ENCODE results near the gene PRDM12. TPM values are rescaled to one million over a fixed set of nuclear protein-coding genes. Genes with fewer than 3 reads are reported as not detected.

PRDM12 gene
- total and polyA plus RNA-seq, 2 donors from 2014 or later, result not detected

- FAIRE-seq (no peak), DNase-seq (no peak)
- intact Hi-C loops (cut with DNase I), result no loop called here
- H3K36me3 ChIP-seq (ENCODE audit: control insufficient read depth in 2 of 3, insufficient read depth in 3 of 3, low read length in 3 of 3), result no peaks in the 10 kb centered on the region
- H3K27me3 ChIP-seq (ENCODE audit: control insufficient read depth, insufficient read depth, low read length), result no peaks in the 10 kb centered on the region
- no peaks in the 10 kb centered on the region for H3K9me3 ChIP-seq (ENCODE audit: control insufficient read depth in 2 of 3, insufficient read depth in 1 of 3, low read length in 3 of 3)
- no peak overlapping the region for H3K9ac ChIP-seq (ENCODE audit: low read length in 3 of 3)
- no peak overlapping the region for H3K4me3 ChIP-seq (ENCODE audit: low read length in 3 of 3)
- H3K27ac ChIP-seq (ENCODE audit: low read depth in 2 of 2, low read length in 2 of 2), result no peak overlapping the region
- H3K4me1 ChIP-seq (ENCODE audit: control insufficient read depth in 2 of 3, insufficient read depth in 2 of 3, low read depth in 1 of 3, low read length in 3 of 3), result peaks cover 0 to 6% (median 3%) of the 10 kb centered on the region in 3 donors
- no peak for TF ChIP-seq CTCF (IDR thresholded peaks at IDR 0.05; ENCODE audit: borderline replicate concordance, extremely low read depth, insufficient read depth)
Measured at GRCh38 chr9:130718562-130718961, 54.2 kb downstream of the PRDM12 start.

GRCh38 chr9:130720762-130721161 lies 56.4 kb downstream of the PRDM12 start:
- H3K9ac ChIP-seq (ENCODE audit: low read length in 3 of 3), result no peak overlapping the region
- FAIRE-seq, result no peak

GRCh38 chr9:130728721-130729120 lies 64.3 kb downstream of the PRDM12 start:
- Histone ChIP-seq H3K36me3 (ENCODE audit: control insufficient read depth in 2 of 3, insufficient read depth in 3 of 3, low read length in 3 of 3) (no peaks in the 10 kb centered on the region), H3K4me1 (ENCODE audit: control insufficient read depth in 2 of 3, insufficient read depth in 2 of 3, low read depth in 1 of 3, low read length in 3 of 3) (peaks cover 0 to 4% (median 2%) of the 10 kb centered on the region in 3 donors), H3K9me3 (ENCODE audit: control insufficient read depth in 2 of 3, insufficient read depth in 1 of 3, low read length in 3 of 3) (no peaks in the 10 kb centered on the region), H3K27me3 (ENCODE audit: control insufficient read depth, insufficient read depth, low read length) (no peaks in the 10 kb centered on the region), H3K9ac (ENCODE audit: low read length in 3 of 3) (no peak overlapping the region), H3K27ac (ENCODE audit: low read depth in 2 of 2, low read length in 2 of 2) (no peak overlapping the region), H3K4me3 (ENCODE audit: low read length in 3 of 3) (no peak overlapping the region)
- DNase-seq (no peak), FAIRE-seq (no peak)
- no peak for TF ChIP-seq CTCF (IDR thresholded peaks at IDR 0.05; ENCODE audit: borderline replicate concordance, extremely low read depth, insufficient read depth)
- intact Hi-C loops (cut with DNase I), result no loop called here

More at GRCh38 chr9:130720762-130721161, 56.4 kb downstream of the PRDM12 start:
- Histone ChIP-seq H3K9me3 (ENCODE audit: control insufficient read depth in 2 of 3, insufficient read depth in 1 of 3, low read length in 3 of 3) (no peaks in the 10 kb centered on the region), H3K4me1 (ENCODE audit: control insufficient read depth in 2 of 3, insufficient read depth in 2 of 3, low read depth in 1 of 3, low read length in 3 of 3) (no peaks in the 10 kb centered on the region), H3K36me3 (ENCODE audit: control insufficient read depth in 2 of 3, insufficient read depth in 3 of 3, low read length in 3 of 3) (no peaks in the 10 kb centered on the region), H3K4me3 (ENCODE audit: low read length in 3 of 3) (no peak overlapping the region), H3K27ac (ENCODE audit: low read depth in 2 of 2, low read length in 2 of 2) (no peak overlapping the region), H3K27me3 (ENCODE audit: control insufficient read depth, insufficient read depth, low read length) (no peaks in the 10 kb centered on the region)
- intact Hi-C loops (cut with DNase I), result no loop called here
- DNase-seq, result no peak
- TF ChIP-seq CTCF (IDR thresholded peaks at IDR 0.05; ENCODE audit: borderline replicate concordance, extremely low read depth, insufficient read depth), result no peak

- intact Hi-C loops (cut with DNase I), result no loop called here
Measured at GRCh38 chr9:130729145-130729544, 64.8 kb downstream of the PRDM12 start.

More at GRCh38 chr9:130729145-130729544, 64.8 kb downstream of the PRDM12 start:
- Histone ChIP-seq H3K9ac (ENCODE audit: low read length in 3 of 3) (no peak overlapping the region), H3K9me3 (ENCODE audit: control insufficient read depth in 2 of 3, insufficient read depth in 1 of 3, low read length in 3 of 3) (no peaks in the 10 kb centered on the region), H3K4me3 (ENCODE audit: low read length in 3 of 3) (no peak overlapping the region), H3K27me3 (ENCODE audit: control insufficient read depth, insufficient read depth, low read length) (no peaks in the 10 kb centered on the region), H3K4me1 (ENCODE audit: control insufficient read depth in 2 of 3, insufficient read depth in 2 of 3, low read depth in 1 of 3, low read length in 3 of 3) (peaks cover 0 to 4% (median 2%) of the 10 kb centered on the region in 3 donors), H3K27ac (ENCODE audit: low read depth in 2 of 2, low read length in 2 of 2) (no peak overlapping the region), H3K36me3 (ENCODE audit: control insufficient read depth in 2 of 3, insufficient read depth in 3 of 3, low read length in 3 of 3) (no peaks in the 10 kb centered on the region)
- TF ChIP-seq CTCF (IDR thresholded peaks at IDR 0.05; ENCODE audit: borderline replicate concordance, extremely low read depth, insufficient read depth), result no peak
- FAIRE-seq (no peak), DNase-seq (no peak)
